Stimulated activated CD8-positive, alpha-beta memory T cell treated with anti-CD3 and anti-CD28 coated beads, Interleukin-7, amount 100 ng/mL, for 24 hours (primary cell): Measurements from ENCODE around the gene SAMD13.

Experiments used
- DNase-seq: peaks from one replicate; pipeline ENCODE4 v3.0.0-alpha.2; 2020; ENCODE audit warnings: low read depth

SAMD13 gene

DNA sequence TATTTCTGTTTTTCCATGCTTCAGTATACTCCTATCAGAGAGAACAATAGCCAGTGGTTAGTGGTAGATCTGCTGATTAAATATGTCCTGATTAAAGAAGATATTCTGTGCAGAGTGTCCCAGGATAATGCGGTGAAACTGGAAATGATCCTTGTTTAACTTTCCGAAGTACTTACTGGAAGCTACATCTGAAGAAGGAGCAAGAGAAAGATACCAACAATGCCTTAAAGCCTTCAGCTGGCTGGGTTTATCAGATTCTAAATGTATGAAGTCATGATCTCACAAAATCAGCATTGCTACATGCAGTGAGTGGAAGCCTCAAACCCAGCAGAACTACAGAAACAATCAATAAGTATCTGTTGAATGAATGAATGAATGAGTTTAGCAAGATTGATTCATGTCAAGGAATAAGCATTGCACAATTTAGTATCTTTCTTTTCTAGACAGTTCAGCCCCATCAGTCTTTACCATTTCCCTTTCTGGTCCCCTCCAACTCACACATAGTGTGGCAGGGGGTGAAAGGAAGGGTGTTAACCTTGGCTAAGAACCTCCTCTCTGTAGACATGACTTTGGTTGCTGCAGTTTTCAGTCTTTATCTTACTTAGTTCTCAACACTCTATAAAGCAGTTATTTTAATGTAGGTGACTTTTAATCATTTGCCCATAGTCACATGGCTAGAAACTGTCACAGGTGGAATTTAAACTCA lies 72.1 kb downstream of the SAMD13 start:
- no peak for DNase-seq

- no peak for DNase-seq
These were observed 73.6 kb downstream of the SAMD13 start for GRCh38 chr1:84374991-84375696.

GRCh38 chr1:84376000-84376910 lies 74.7 kb downstream of the SAMD13 start:
- no peak for DNase-seq

GRCh38 chr1:84377480-84378095 lies 76.1 kb downstream of the SAMD13 start:
- DNase-seq, result no peak

GRCh38 chr1:84379138-84379916 lies 77.8 kb downstream of the SAMD13 start:
- DNase-seq, result no peak

DNA sequence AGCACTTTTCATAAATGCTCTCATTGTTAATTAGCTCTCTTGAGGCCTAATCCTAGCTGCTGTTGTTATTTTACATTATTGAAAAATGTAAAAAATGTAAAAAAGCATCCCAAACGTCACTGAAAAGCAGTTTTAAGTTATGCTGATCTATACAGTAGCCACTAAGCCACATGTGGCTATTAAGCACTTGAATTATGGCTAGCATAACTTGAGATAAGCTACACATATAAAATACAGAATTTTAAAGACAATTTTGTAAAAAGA lies 78.3 kb downstream of the SAMD13 start:
- no peak for DNase-seq

GRCh38 chr1:84382127-84382526 lies 80.6 kb downstream of the SAMD13 start:
- DNase-seq, result no peak

DNA sequence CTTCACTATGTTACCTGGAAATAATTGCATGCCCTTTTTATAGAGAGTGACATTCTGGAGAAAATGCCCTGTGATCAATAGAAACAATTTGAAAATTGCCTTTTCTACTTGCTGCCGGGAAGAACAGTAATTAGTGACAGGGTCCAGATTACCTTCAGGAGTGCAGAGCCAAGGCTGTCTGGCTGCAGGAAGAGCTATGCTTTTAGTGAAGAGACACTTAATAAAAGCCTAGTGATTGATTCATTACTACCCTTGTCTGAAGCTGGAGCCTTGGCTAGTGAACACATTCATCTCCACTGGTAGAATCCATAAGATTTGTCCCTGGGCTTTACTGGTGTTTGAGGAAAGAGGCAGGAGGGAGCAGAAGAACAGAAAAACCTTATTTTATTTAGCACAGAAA lies 83.8 kb downstream of the SAMD13 start:
- no peak for DNase-seq

GRCh38 chr1:84386716-84387479 lies 85.4 kb downstream of the SAMD13 start:
- no peak for DNase-seq

GRCh38 chr1:84387480-84388163 lies 86.1 kb downstream of the SAMD13 start:
- no peak for DNase-seq

DNA sequence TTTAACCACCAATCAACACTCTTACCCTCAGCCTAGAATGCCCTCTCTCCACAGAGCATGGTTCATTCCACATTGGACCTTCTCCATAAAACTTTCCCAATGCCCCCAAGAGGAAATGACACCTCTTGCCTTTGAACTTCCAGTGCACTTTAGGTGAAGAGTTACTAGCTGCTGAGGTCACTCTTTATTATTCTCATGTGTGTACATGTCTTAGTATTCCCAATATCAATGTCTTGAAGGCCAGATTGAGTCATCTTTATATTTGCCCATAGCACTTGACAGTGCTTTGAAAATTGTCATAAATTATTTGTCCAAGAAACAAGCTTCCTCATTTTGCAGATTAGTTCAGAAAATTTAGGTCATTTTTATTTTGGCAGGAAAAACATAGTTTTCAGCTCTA lies 88.7 kb downstream of the SAMD13 start:
- no peak for DNase-seq

DNA sequence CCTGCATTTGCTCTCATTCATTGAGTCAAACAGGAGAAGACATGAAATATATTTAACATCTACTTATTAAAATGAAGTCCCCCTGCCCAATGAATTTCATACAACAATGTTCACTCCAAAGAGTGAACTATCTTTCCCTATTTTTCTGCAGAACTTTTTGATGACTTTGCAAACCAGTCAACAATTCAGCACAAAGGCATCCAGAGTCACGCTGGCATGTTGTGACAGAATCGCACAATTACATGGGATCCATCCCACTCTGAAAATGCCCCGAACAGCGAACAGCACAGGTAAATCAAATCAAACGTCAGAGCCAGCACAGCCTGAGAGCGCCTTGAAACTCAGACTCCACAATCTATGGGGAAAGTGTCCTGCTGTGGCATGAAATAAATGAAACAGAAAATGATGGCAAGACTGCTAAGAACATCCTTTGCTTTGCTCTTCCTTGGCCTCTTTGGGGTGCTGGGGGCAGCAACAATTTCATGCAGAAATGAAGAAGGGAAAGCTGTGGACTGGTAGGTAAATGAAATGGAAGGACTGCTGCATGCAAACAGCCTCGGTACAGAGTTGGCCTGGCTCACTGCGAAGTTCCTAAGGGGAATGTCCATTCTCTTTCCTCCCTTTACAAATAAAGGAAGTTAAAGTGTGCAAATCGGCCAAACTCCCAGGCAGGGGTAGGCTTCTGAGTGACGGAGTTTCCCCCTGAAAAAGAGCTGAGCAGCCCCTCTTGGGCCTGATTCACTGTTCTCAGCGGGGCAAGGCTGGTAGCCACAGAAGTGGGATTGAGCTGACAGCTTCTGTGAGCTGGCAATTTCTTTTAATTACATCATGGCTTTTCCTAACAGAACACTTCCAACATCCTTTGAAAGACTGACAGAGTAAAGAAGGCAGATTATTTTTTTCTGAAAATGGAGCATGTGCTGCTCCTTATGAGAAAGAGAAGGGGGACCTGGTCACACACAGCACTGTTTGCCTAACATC lies 97.0 kb downstream of the SAMD13 start, which contains the start of gene DNASE2B:
Gene DNASE2B (plus strand): TSS at position 310 of the 981 bp plus-strand sequence. CDS start 81 bp downstream, at position 391.
- DNase-seq, result no peak
